Progenitor cell of endocrine pancreas (in vitro differentiated cells): ENCODE measurements around the gene GYPC. TPM values are rescaled to one million over a fixed set of nuclear protein-coding genes. Genes with fewer than 3 reads are reported as not detected.

ENCODE experiments used
- DNase-seq: peaks from one replicate; pipeline ENCODE4 v3.0.0; 2021; ENCODE audit warnings: low spot score; ENCODE audit not compliant: unreplicated experiment
- H3K27ac Mint-ChIP-seq: 2 replicates; pipeline ENCODE4 v1.8.0; 2021; ENCODE audit warnings: mild to moderate bottlenecking, moderate library complexity, mixed read lengths
- H3K27me3 Mint-ChIP-seq: 2 replicates; pipeline ENCODE4 v1.8.0; 2021; ENCODE audit warnings: mixed read lengths
- H3K36me3 Mint-ChIP-seq: 2 replicates; pipeline ENCODE4 v1.8.0; 2022; ENCODE audit warnings: mixed read lengths; ENCODE audit not compliant: insufficient read depth
- H3K4me1 Mint-ChIP-seq: 2 replicates; pipeline ENCODE4 v1.8.0; 2021; ENCODE audit warnings: low read depth, mixed read lengths
- H3K4me3 Mint-ChIP-seq: 2 replicates; pipeline ENCODE4 v1.8.0; 2021; ENCODE audit warnings: low read depth, mild to moderate bottlenecking, moderate library complexity, mixed read lengths
- H3K9me3 Mint-ChIP-seq: 2 replicates; pipeline ENCODE4 v1.8.0; 2021; ENCODE audit warnings: low read depth, mixed read lengths
- total RNA-seq: library from RNA; stranded (reverse); gene quantifications from 2 replicates; pipeline ENCODE4 v1.2.1, GENCODE V29; 2021
- TF ChIP-seq, protein P1 (sequence below): fragments of 200-600 bp; sonication (generic); IDR thresholded peaks from one replicate; pipeline ENCODE4 v1.5.0; 2021; ENCODE audit warnings: antibody characterized with exemption, mild to moderate bottlenecking; ENCODE audit not compliant: unreplicated experiment

Gene GYPC
- total RNA-seq, 1 donor from 2014 or later = 29.5 TPM

DNA sequence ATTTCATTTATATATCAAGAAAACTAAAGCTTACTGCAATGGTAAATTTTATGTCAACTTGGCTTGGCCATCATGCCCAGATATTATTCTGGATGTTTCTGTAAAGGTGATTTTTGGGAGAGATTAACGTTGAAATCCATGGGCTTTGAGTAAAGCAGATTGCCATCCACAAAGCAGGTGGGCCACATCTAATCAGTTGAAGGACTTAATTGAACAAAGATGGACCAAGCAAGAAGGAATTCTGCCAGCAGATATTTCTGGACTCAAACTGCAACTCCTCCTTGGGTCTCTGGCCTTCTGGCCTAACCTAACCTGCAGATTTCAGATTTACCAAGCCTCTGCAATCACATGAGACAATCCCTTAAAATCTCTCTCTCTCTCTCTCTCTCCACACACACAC is 77.8 kb downstream of the GYPC start:
- Mint-ChIP-seq H3K27me3 (peaks cover 9% of the 10 kb centered on the region), H3K9me3 (no peaks in the 10 kb centered on the region), H3K4me3 (no peak overlapping the region), H3K4me1 (no peaks in the 10 kb centered on the region), H3K36me3 (no peaks in the 10 kb centered on the region), H3K27ac (no peak overlapping the region)
- TF ChIP-seq, protein P1, sequence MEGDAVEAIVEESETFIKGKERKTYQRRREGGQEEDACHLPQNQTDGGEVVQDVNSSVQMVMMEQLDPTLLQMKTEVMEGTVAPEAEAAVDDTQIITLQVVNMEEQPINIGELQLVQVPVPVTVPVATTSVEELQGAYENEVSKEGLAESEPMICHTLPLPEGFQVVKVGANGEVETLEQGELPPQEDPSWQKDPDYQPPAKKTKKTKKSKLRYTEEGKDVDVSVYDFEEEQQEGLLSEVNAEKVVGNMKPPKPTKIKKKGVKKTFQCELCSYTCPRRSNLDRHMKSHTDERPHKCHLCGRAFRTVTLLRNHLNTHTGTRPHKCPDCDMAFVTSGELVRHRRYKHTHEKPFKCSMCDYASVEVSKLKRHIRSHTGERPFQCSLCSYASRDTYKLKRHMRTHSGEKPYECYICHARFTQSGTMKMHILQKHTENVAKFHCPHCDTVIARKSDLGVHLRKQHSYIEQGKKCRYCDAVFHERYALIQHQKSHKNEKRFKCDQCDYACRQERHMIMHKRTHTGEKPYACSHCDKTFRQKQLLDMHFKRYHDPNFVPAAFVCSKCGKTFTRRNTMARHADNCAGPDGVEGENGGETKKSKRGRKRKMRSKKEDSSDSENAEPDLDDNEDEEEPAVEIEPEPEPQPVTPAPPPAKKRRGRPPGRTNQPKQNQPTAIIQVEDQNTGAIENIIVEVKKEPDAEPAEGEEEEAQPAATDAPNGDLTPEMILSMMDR = no peak
- DNase-seq = no peak

DNA sequence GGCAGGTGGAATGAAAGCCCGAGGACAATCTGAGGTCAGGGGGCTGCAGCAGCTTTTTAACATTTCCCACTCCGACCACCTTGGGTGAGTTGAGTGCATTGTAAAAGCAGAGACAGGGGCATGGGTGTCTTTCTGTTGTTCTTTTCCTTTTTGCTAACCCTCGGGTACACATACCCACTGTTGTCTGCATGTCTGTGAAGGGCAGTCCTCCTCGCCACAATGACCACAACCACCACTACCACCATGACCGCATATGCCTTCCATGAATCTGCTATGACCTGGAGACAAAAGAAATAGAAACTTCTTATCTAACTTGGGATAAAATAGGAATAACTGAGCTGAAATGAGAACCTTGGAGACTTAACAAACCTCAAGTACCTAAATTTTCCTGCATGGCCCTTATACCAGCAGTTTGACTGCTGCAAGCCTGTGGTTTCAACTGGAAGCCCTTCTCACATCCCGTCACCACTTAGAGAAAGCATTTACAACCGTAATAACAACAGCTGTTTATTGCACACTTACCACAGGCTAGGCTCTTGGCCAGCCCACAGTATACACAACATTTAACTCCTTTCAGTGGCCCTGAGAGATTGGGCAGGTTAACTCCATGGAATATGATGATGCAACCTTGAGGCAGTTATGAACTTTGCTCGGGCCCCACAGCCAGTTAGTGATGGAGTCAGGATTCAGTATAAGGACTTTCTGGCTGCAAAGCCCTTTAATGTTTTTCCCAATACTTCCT is 80.3 kb downstream of the GYPC start:
- H3K27me3 Mint-ChIP-seq = peaks cover 6% of the 10 kb centered on the region
- TF ChIP-seq, protein P1 = no peak
- no peaks in the 10 kb centered on the region for H3K9me3 Mint-ChIP-seq
- H3K36me3 Mint-ChIP-seq = no peaks in the 10 kb centered on the region
- no peak overlapping the region for H3K27ac Mint-ChIP-seq
- no peak for DNase-seq
- no peak overlapping the region for H3K4me3 Mint-ChIP-seq
- H3K4me1 Mint-ChIP-seq = no peaks in the 10 kb centered on the region

DNA sequence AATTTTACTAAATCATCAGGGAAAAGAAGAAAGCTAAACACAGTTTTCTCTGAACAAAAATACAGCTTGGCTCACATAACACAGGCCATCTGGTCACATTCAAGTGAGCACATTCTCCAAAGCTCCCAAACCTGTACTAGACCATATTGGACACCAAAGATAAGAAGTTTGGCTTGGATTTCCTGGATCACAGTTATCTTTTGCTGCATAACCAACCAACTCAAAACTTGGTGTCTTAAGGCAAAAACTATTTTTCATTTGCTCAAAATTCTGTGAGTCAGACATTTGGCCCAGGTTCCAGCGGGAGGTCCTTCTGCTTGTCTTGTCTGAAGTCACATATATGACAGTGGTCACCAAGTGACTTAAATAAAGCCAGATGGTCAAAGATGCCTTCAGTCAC is 83.2 kb downstream of the GYPC start:
- peaks cover 10% of the 10 kb centered on the region for H3K9me3 Mint-ChIP-seq
- H3K4me3 Mint-ChIP-seq = no peak overlapping the region
- no peaks in the 10 kb centered on the region for H3K4me1 Mint-ChIP-seq
- peaks cover 3% of the 10 kb centered on the region for H3K36me3 Mint-ChIP-seq
- TF ChIP-seq, protein P1 = no peak
- H3K27me3 Mint-ChIP-seq = no peaks in the 10 kb centered on the region
- DNase-seq = no peak
- H3K27ac Mint-ChIP-seq = no peak overlapping the region

DNA sequence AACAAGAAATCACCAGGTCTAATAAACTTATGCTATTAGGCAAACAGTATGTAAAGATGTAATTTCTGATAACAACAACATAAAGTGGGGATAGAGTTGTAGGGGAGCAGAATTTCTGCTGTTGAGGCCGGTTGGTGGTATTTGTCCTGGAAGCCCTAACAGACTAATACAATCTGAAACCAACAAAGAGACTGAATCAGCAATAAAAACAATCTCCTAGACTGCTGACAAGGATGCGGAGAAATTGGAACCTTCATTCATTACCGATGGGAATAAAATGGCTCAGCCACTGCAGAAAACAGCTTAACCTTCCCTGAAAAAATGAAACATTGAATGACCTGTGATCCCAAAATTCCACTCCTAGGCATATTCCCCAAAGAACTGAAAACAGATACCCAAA is 88.7 kb downstream of the GYPC start:
- TF ChIP-seq, protein P1 = no peak
- Mint-ChIP-seq H3K27ac (no peak overlapping the region), H3K36me3 (peaks cover 3% of the 10 kb centered on the region), H3K4me1 (no peaks in the 10 kb centered on the region), H3K9me3 (peaks cover 10% of the 10 kb centered on the region), H3K4me3 (no peak overlapping the region), H3K27me3 (no peaks in the 10 kb centered on the region)
- DNase-seq = no peak

Other genes with a start within 250 kb of the GYPC start
- not detected in 2 replicates for gene TEX51, start 242.7 kb downstream of the GYPC start, total RNA-seq